Kidney tubule cell (primary cell): ENCODE measurements around the gene MYOF.
"Not testable (repeated sequence)": the region's sequence is repeated elsewhere in the genome, so short reads cannot be mapped to it uniquely, and the experiment has no call there.

Source experiments
- DNase-seq: peaks from one replicate; pipeline ENCODE4 v3.0.0-alpha.2; 2018; ENCODE audit warnings: low spot score

The MYOF gene

GRCh38 chr10:93342366-93342765 is 139.8 kb downstream of the MYOF start:
- DNase-seq = no peak

GRCh38 chr10:93337309-93337721 is 144.8 kb downstream of the MYOF start:
- DNase-seq = no peak

DNA sequence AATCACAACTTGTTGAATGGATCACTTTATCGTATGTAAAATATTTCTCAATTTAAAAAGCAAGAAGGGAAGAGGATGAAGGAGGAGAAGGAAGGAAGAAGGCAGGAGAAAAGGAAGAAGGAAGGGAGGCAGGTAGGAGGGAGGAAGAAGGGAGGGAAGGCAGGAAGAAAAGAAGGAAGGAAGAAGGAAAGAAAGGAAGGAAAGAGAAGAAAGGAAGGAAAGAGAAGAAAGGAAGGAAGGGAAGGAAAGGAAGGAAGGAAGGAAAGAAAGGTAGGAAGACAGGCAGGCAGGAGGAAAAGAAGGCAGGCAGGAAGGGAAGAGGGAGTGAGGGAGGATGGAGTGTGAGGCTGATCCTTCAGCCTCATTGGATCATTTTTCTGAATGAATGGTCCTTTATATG is 145.5 kb downstream of the MYOF start:
- no peak for DNase-seq

- no peak for DNase-seq
Observed at GRCh38 chr10:93336110-93336509, 146.0 kb downstream of the MYOF start.

DNA sequence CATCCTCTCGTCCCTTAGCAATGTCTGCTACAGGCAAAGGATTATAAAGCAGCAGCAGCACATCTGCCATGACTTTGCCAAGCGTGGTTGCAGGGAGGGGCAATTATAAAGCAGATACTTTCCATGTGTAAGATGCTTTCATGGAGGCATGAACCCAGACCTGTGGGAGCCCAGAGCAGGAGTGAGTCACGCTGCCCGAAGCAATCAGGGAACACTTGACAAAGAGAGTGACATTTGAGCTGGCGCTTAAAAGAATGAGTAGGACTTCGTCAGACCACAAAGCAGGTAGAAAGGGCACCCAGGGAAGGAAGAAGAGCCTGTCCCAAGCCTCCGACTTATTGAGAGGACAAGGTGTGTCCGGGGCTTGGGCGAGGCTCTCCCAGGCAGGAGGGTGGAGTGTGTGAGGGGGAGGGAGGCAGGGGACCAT is 147.2 kb downstream of the MYOF start:
- peak; percentile 56 for DNase-seq

GRCh38 chr10:93334181-93334580 is 148.0 kb downstream of the MYOF start:
- DNase-seq = no peak

GRCh38 chr10:93333278-93333978 is 148.7 kb downstream of the MYOF start:
- no peak for DNase-seq

DNA sequence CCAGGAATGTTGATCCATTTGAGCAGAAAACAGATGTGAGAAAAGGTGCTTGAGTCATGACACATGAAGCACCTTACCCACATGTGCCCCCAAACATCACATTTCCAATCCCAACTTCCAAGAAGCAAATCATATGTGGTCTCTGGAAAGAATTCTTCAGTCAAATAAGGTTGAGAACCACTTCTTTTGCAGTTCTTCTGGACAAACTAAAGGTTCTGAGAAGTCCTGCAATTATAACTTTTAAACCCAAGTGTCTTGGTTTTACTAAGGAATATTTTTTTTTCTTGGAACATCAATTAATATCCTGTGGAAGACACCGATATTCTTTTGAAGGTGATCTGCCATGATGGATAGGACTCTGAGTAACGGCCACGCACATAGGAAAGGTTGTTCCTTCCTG is 151.3 kb downstream of the MYOF start:
- DNase-seq = no peak

DNA sequence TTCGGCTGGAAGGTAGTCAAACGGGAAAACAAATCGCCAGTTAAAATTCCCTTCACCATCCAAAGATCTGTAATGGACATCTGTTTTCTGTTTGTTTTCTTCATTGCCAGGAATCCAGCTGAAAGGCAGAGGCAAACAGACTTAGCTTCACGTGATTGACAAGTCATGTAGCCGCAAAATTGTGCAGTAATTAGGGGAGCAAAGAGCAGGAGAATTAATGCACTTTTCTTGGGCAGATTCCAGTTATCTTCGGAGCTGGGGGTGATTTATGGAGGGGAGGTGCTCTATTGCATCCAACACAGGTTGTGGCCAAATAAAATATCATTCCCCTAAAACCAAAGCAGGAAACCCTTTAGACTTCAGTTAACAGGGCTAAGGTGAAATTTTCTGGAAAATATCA is 162.2 kb downstream of the MYOF start:
- DNase-seq = no peak

DNA sequence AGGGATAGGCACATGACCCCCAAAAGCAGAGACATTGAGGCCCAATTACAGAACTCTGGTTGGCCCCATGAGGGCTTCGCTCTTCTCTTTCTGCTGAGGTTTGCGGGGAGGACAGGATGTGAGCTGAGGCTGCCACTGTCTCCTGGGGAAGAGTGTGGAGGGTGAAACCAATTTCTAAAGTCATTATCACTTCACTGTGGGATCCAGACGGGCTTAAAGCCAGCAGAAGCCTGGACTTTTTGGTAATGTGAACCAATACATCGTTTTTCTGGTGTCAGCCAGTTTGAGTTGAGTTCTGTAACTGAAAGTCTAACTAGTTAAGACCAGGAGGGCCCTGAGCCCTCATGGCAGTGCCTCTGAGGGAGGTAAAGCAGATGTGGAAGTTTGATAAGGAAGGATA is 163.0 kb downstream of the MYOF start:
- no peak for DNase-seq

- DNase-seq = no peak
Observed at GRCh38 chr10:93315246-93315645, 166.9 kb downstream of the MYOF start.

- not testable (repeated sequence) for DNase-seq
Observed at GRCh38 chr10:93314656-93315055, 167.5 kb downstream of the MYOF start.

DNA sequence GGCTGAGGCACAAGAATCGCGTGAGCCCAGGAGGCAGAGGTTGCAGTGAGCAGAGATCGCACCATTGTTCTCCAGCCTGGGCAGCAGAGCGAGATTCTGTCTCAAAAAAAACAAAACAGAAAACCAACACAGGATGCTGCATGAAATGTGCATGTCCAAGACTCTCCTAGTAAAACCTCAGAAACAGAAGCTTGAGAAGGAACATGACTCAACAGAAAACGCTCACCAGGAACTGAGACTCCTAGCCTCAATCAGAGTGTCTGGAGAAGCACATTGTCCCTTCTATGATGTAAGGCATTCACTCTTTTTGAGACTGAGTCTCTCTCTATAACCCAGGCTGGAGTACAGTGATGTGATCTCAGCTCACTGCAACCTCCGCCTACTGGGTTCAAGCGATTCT is 168.3 kb downstream of the MYOF start:
- no peak for DNase-seq

DNA sequence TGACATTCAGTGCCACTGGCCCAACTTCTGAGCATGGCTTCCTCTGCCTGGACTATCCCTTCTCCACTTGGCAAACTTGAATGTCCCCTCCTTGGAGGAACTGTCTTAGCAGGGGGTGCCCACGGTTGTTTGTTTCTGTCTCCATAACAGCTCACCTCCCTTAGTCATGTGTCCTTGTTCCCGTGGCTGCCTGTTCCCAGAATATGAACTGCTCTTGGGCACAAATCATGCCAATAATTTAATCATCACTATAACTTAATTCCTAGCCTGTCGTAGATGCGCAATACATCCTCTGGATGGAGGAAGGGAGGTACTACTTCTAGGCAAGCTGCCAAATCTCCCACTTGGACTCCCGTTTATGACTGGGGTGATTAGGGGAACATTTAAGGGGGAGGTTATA is 173.1 kb downstream of the MYOF start:
- peak; percentile 26 for DNase-seq

DNA sequence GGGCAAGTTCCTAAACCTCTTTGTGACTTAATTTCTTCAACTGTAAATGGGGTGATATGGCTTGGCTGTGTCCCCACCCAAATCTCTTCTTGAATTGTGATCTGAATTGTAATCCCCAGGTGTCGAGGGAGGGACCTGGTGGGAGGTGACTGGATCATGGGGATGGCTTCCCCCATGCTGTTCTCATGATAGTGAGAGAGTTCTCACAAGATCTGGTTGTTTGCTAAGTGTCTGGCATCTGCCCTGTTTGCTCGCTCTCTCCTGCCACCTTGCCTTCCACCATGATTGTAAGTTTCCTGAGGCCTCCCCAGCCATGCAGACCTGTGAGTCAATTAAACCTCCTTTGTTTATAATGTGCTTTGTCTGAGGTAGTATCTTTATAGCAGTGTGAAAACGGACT is 177.0 kb downstream of the MYOF start:
- DNase-seq = no peak

- DNase-seq = no peak
Observed at GRCh38 chr10:93300981-93301380, 181.2 kb downstream of the MYOF start.

DNA sequence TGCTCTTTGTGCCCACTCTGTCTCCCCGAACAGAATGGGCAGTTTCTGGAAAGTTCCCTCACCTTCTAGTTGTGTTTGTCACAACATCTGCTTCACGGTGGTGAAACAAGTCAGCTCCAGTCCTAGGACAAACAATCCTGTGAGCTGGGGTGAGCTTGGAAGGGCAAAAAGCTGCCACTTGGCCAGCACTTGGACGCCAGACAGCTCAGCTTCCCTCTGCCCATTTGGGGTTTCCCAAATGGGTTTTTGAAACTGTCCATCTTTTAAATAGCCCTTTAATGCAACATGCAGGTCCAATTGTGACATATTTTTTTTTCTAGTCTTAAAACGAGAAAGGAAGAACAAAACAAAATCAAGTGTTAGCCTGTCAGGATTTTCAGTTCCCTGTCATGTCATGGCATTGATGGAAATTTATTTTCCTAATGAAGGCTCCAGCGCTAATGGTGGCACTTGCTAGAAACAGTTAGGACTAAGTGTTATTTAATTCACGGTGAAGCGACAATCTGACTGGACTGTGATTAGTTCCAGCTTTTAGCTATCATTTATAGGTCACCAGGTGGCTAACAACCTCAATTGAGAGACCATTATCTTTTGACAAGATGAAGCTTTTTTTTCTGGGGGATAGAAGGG is 181.7 kb downstream of the MYOF start:
- DNase-seq = no peak

DNA sequence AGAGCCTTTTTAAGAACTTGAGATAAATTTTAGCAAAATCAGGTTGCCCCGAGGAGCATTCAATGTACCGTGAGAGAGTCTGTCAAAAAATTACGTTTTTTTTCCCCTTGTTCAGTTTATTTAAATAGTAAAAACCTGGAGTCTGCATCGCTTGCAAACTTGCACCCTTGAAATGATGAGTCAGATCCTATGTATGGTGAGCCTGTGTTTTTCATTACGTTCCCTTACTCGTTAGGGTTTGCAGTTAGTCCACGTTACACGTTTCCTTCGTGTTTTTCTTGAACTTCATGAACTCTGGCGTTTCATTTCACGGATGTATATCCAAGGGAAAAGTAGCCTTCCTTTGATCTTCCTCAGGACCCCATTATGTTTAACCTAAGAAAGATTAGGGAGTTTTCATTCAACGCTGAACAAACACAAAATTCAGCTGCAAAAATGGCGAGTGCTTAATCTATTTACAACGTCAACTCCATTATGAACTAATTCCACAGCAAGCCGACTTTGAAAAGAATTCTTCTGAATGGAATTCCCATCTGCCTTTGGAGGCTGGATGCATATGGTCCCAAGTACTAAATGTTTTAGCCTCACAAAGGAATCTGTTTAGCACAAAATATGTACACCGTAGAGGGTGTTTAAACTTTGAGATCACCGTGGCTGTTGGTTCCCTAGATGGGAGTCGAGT is 182.4 kb downstream of the MYOF start:
- no peak for DNase-seq

- no peak for DNase-seq
Observed at GRCh38 chr10:93299195-93299594, 182.9 kb downstream of the MYOF start.

DNA sequence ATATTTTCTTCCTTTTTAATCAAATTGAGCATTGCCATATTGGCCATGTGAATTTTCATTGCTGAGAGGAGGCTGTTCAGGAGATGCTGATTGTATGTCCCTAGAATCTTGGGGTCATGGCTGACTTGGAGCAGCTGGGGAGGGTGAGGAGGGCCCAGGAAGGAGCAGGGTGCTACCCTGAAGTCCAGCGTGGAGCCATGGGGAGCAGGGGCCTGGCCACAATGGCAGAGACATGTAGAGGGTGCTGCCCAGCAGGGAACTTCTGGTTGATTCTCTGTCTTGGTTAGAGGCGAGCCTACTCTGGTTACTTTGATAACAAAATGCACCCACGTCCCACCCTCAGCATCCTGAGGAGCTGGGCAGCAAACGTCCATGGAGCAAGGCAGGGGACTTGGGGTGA is 186.0 kb downstream of the MYOF start:
- no peak for DNase-seq

- DNase-seq = peak; percentile 86
Observed at GRCh38 chr10:93293999-93294398, 188.1 kb downstream of the MYOF start.

DNA sequence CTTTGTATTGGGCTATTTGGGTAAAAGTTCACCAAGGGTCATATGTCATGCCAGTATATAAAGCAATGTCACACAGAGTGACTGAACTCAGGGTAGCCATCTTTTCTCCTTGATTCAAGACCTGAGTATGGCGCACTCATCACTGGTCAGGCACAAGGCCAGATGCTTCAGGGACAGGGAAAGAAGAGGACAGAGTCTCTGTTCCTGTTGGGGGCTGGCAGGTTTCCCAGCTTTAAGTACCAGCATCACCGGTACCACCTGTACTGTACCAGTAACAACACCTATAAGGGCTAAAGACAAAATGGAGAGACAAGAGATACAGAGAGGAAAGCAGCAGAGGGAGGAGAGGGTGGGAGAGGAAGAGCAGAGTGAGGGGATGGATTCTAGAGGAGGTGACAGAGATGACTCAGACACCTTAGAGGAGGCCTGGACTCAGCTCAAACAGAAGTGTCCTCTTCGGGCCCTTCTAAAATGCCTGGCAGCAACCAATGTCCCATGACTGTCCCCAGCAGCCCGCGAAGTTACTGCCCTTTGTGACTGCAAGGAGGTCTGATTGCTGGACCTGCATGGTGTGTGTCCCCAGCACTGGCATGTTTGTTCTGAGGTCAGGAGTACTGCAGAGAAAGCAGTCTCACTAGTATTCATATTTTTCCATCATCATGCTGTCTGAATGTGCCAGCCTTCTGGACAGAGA is 191.3 kb downstream of the MYOF start:
- peak; percentile 33 for DNase-seq
